Measurements from ENCODE around the gene FMC1.
"Not testable (repeated sequence)": the region's sequence is repeated elsewhere in the genome, so short reads cannot be mapped to it uniquely, and the experiment has no call there.

Gene FMC1

GRCh38 chr7:139341776-139342226 is 664 bp downstream of the FMC1 start:
- no peak for DNase-seq

- DNase-seq: no peak
These were observed 3.9 kb downstream of the FMC1 start for GRCh38 chr7:139345042-139345441.

GRCh38 chr7:139351027-139351426 is 9.9 kb downstream of the FMC1 start:
- DNase-seq: no peak

GRCh38 chr7:139354729-139355128 is 13.6 kb downstream of the FMC1 start:
- DNase-seq: no peak

- DNase-seq: no peak
These were observed 14.2 kb downstream of the FMC1 start for GRCh38 chr7:139355320-139355719.

GRCh38 chr7:139357729-139358506 is 16.8 kb downstream of the FMC1 start:
- DNase-seq: not testable (repeated sequence)

GRCh38 chr7:139358541-139359365 is 17.6 kb downstream of the FMC1 start:
- DNase-seq: no peak

GRCh38 chr7:139359366-139360209 is 18.5 kb downstream of the FMC1 start, which contains the start of gene LUC7L2:
LUC7L2 (plus strand) TSS chr7:139359894; CDS start chr7:139360262, 368 bp downstream.
- peak; percentile 98 for DNase-seq

- peak; percentile 97 for DNase-seq
These were observed 19.2 kb downstream of the FMC1 start for GRCh38 chr7:139360210-139360947.

GRCh38 chr7:139360948-139361307 is 19.8 kb downstream of the FMC1 start:
- no peak for DNase-seq

GRCh38 chr7:139361523-139361922 is 20.4 kb downstream of the FMC1 start:
- DNase-seq: no peak

GRCh38 chr7:139362302-139362701 is 21.2 kb downstream of the FMC1 start:
- no peak for DNase-seq

GRCh38 chr7:139362981-139363380 is 21.8 kb downstream of the FMC1 start:
- DNase-seq: no peak

- DNase-seq: no peak
These were observed 24.2 kb downstream of the FMC1 start for GRCh38 chr7:139365336-139365735.

- DNase-seq: no peak
These were observed 25.3 kb downstream of the FMC1 start for GRCh38 chr7:139366400-139366799.

GRCh38 chr7:139367438-139368155 is 26.5 kb downstream of the FMC1 start:
- no peak for DNase-seq

GRCh38 chr7:139370301-139370942 is 29.3 kb downstream of the FMC1 start:
- DNase-seq: no peak

GRCh38 chr7:139370943-139371313 is 29.8 kb downstream of the FMC1 start:
- no peak for DNase-seq

- no peak for DNase-seq
These were observed 33.1 kb downstream of the FMC1 start for GRCh38 chr7:139374246-139374645.

GRCh38 chr7:139382439-139382838 is 41.3 kb downstream of the FMC1 start:
- DNase-seq: no peak

GRCh38 chr7:139384611-139385010 is 43.5 kb downstream of the FMC1 start:
- no peak for DNase-seq
